ENCODE data around the gene SIL1.
"Not testable (repeated sequence)": the region's sequence is repeated elsewhere in the genome, so short reads cannot be mapped to it uniquely, and the experiment has no call there.

SIL1 gene

GRCh38 chr5:139100825-139101224 lies 97.3 kb downstream of the SIL1 start:
- DNase-seq: no peak

GRCh38 chr5:139094154-139095131 lies 103.7 kb downstream of the SIL1 start:
- DNase-seq: no peak

GRCh38 chr5:139092741-139093343 lies 105.3 kb downstream of the SIL1 start:
- DNase-seq: peak in 1 of 2 experiments; percentile 16

- peak in 1 of 2 experiments; percentile 29 for DNase-seq
These were observed 106.6 kb downstream of the SIL1 start for GRCh38 chr5:139091439-139092156.

- no peak for DNase-seq
These were observed 107.6 kb downstream of the SIL1 start for GRCh38 chr5:139090581-139090980.

- DNase-seq: no peak
These were observed 110.1 kb downstream of the SIL1 start for GRCh38 chr5:139088024-139088423.

- peak in 1 of 2 experiments; percentile 45 for DNase-seq
These were observed 115.2 kb downstream of the SIL1 start for GRCh38 chr5:139082813-139083498.

GRCh38 chr5:139079991-139080610 lies 118.1 kb downstream of the SIL1 start:
- DNase-seq: no peak

GRCh38 chr5:139079225-139079990 lies 118.8 kb downstream of the SIL1 start:
- no peak for DNase-seq

GRCh38 chr5:139078345-139078744 lies 119.8 kb downstream of the SIL1 start:
- no peak for DNase-seq

GRCh38 chr5:139077899-139078298 lies 120.3 kb downstream of the SIL1 start:
- no peak for DNase-seq

GRCh38 chr5:139076111-139076510 lies 122.1 kb downstream of the SIL1 start:
- no peak for DNase-seq

- DNase-seq: no peak
These were observed 122.8 kb downstream of the SIL1 start for GRCh38 chr5:139075066-139076050.

GRCh38 chr5:139073956-139074355 lies 124.2 kb downstream of the SIL1 start:
- DNase-seq: not testable (repeated sequence)

- DNase-seq: no peak
These were observed 129.5 kb downstream of the SIL1 start for GRCh38 chr5:139068494-139069151.

- DNase-seq: no peak
These were observed 130.1 kb downstream of the SIL1 start for GRCh38 chr5:139068060-139068459.

GRCh38 chr5:139065306-139065705 lies 132.9 kb downstream of the SIL1 start:
- DNase-seq: no peak

GRCh38 chr5:139064613-139065012 lies 133.6 kb downstream of the SIL1 start:
- DNase-seq: no peak

- no peak for DNase-seq
These were observed 134.5 kb downstream of the SIL1 start for GRCh38 chr5:139063664-139064054.
